RPMI7951 (cell line): ENCODE measurements around the gene VSTM4. TPM values are rescaled to one million over a fixed set of nuclear protein-coding genes. Genes with fewer than 3 reads are reported as not detected.

ENCODE experiments used
- DNase-seq: peaks from one replicate; pipeline ENCODE4 v3.0.0-alpha.2; 2012; ENCODE audit warnings: low read depth
- total RNA-seq: library from RNA; depleted of rRNA; stranded (reverse); fragments of >200 nt; shearing (Covaris generic); gene quantifications from 2 replicates; pipeline ENCODE4 v1.2.3, GENCODE V29; 2014

Gene VSTM4
- total RNA-seq, 1 experiment from 2014 or later: 0.12 TPM

DNA sequence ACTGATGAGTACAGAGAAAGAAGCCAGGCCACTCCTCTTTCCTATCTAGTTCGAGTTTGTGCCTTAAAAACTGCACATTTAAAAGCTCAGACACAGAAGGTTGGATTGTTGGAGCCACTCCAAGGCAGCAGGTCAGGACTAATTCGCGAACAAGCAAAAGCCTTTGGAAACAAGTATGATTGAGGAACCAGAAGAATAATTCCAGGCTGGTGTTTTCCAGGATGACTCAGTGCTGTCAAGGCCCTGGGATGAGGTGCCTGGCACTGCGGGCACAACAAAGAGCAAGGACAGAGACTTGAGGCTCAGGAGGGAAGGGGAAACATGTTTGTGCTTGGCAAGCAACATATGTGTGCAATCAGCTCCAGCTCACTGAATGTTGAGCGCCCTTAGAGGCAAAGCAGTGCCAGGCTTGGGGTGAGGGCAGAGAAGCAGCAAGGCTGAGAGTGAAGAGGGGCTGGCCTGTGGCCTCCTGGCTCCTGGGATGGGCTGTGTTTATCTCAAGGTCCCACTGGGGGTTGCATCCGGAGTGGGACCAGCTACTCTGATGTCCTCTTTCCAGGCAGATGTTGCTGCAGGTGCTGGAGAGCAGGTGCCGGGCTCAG lies 44.1 kb downstream of the VSTM4 start:
- peak; percentile 28 for DNase-seq

GRCh38 chr10:49070701-49071100 lies 44.6 kb downstream of the VSTM4 start:
- no peak for DNase-seq

DNA sequence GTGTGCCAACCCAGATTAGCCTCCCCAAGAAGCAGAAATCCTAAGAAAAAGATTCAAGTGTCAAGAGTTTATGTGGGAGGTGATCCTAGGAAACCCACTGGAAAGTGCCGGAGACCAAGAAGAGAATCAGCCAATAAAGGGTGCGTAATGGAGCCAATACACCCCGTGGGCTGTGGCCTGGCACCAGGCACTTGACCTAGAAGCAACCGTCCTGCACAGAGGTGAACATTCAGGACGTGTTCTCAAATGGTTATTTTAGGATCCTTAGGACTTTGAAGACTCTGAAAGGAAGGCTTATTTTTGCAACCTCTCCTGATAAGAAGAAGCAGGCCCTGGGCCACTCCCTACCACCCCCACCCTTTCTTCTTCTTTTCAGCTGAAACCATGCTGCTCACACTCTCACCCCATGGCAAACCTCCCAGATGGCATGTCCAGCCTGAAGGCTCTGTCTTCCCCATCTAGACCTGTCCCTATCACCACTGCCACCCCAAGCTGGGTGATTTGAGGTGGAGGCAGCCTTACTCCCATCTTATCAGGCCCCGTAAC lies 46.6 kb downstream of the VSTM4 start:
- no peak for DNase-seq

- DNase-seq: no peak
These were observed 47.1 kb downstream of the VSTM4 start for GRCh38 chr10:49068209-49068608.

DNA sequence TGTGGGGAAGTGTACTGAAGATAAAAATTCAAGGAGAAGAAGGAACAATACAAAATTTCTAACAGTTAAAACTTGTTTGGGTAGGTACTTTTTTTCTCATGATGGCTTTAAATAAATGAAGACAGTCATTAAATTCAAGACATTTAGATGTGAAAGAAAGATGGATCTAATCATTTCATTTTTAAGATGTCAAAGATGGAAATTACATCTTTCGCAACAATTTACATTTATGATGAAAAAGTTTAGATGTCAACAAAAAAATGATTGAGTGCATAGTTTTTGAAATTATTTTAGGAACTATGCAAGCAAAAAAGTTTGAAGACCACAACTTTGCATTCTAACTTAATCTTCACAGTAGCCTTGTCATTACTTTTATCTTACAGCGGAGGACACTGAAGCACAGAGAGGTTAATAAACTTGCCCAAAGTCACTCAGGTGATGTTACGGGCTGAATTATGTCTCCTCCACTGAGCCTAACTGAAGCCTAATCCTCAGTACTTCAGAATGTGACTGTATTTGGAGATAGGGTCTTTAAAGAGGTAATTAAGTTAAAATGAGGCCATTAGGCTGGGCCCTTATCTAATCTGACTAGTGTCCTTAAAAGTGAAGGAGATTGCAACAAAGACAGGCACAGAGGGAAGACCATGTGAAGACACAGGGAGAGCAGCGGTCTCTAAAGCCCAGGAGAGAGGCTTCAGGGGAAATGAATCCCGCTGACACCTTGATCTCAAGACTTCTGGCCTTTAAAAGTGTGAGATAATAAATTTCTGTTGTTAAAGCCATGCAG lies 48.2 kb downstream of the VSTM4 start:
- no peak for DNase-seq

DNA sequence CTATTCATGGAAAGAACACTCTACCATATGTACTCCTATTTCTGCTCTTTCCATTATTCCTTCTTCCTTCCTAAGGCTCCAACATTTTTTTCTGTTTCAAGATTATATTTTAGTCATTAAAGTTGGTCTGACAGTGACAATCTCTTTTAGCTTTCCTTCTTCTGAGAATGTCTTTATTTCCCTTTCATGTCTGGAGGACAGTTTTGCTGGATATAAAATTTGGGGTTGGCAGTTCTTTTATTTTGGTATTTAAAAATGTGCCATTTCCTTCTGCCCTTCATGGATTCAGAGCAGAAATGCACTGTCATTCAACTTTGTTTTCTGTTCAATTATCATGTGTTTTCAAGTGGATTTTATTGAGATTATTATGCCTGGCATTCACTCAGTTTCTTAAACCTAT lies 53.1 kb downstream of the VSTM4 start:
- no peak for DNase-seq

DNA sequence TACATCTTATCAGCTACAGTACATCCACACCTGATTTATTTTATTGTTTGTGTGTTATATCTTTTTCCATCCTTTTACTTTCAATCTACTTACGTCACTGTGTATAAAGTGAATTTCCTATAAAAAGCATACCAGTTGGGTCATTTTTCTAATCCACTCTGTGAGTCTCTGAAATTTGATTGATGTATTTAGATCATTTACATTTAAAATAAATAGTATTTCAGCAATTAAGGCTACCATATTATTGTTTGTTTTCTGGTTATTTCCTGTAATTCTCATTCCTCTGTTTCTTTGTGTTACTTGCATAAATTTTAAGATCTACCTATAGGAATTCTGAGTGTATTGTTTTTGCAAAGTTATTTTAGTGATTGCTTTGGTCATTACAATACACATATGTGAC lies 53.7 kb downstream of the VSTM4 start:
- DNase-seq: no peak

GRCh38 chr10:49058463-49059255 lies 56.7 kb downstream of the VSTM4 start:
- DNase-seq: peak; percentile 73

GRCh38 chr10:49057231-49057880 lies 58.0 kb downstream of the VSTM4 start:
- no peak for DNase-seq

DNA sequence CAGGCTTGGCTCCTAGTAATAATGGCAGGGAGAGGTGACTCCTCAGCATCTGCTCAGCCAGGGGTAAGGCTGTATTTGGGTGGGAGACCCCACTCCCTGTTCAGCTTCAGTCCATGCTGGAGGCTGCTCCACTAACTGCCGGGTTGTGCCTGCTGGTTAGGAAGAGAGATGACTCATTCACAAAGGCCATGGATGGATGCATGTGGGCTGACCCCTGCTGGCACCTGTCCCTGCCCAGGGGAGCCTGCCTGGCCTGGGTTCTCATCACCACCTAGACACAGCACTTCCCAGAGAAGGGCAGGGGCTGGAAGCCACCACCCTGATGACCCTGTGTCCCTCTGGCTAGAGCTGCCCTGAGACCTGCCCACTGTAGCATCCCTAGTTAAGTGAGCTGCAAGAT lies 59.0 kb downstream of the VSTM4 start:
- peak; percentile 59 for DNase-seq

DNA sequence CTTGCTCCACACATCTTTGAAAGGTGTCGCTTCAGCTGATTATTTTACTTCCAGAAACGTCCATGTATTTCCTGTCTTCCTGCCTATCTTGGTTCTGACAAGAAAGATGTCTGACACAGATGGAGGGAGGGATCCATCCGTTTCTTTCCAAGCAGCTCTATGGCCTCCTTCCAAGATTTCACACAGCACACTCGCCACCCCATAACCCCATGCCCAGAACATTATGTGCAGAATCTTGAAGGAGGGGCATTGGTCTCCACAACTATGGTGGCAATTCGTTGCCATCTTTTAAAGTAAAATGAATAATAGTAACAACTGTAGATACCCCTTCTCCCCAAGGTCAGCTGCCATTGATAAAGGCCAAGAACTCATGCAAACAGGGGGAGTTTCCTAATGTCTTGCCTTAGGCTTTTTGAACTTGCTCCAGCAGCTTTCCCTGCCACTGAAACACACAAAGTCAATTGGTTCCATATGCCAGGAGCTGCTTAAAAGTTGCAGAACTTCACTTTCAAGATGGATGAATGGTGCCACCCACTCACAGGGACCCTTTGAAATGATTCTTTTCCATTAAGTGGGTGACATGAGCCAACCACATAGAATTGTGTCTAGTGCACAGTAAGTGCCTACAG lies 60.0 kb downstream of the VSTM4 start:
- DNase-seq: peak; percentile 79

DNA sequence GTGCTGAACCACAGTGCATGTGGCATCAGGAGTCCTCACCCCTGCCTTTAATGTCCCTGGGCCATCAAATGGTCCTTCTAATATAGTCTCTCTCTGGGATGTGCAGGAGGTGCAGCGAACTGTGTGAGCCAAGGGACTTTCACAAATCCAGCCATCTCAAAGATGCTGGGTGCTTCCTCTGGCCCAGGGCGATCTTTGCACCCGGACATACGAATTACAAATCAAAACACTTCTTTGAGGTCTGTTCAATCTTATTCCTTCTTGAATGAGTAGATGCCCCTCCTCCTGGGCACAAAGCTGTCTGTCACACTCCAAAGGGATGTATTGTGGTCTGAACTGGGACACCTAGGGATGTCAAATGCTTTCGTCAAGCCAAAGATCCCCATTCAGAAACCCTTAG lies 60.6 kb downstream of the VSTM4 start:
- peak; percentile 2 for DNase-seq

GRCh38 chr10:49053998-49054692 lies 61.2 kb downstream of the VSTM4 start:
- no peak for DNase-seq

DNA sequence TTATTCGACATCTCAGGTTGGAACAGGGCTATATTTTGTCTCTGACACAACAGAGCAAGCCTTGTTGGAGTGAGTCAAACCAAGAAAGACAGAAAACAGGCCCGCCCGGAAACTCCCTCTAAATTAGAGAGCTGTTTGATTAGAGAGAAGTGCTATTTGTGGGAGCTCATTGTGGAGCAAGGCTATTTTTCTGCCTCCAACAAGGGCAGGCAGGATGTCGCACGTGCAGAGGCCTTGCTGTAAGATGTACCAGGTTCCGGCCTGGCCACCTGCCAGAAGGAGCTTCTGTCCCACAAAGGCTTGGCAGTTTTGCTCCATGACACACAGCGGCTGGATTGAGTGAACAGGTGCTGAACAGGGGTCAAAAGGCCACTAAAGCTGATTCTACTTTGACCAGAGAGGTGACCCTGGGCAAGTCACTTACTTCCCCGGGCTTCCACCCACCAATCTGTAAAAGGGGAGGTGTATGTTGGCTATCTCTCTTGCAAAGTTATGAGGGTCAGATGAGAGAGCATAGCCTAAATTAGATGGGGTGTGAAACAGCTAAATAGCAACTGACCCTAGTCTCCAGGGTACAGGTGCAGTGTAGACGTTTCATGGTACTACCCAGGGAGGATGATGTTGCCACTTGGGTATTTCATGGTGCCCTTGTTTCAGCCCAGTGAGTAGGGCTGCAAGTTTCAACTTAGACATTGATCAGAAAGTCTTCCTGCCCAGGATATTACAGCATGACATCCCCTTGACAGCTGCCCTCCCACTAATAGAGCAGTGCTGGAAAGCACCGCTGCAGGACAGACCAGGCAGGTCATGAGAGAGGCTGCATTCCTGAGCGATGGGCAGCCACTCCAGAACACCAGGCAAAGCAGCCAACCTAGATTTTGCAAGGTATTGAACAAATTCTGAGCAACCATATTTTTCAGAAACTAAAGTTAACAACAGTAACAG lies 62.0 kb downstream of the VSTM4 start:
- peak; percentile 4 for DNase-seq

- no peak for DNase-seq
These were observed 63.3 kb downstream of the VSTM4 start for GRCh38 chr10:49052069-49052468.

DNA sequence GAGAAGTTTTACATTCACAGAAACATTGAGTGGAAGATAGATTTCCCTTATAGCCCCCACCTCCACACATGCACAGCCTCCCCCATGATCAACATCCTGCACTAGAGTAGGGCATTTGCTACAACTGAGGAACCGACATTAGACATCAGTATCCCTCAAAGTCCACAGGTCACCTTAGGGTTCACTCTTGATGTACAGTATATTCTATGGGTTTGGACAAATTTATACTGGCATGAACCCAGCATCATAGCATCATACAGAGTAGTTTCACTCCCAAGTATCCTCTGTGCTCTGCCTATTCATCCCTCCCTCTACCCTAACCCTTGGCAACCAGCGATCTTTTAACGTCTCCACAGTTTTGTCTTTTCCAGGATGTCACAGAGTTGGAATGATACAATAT lies 64.4 kb downstream of the VSTM4 start:
- no peak for DNase-seq

GRCh38 chr10:49050366-49050765 lies 65.0 kb downstream of the VSTM4 start:
- no peak for DNase-seq

- DNase-seq: no peak
These were observed 65.7 kb downstream of the VSTM4 start for GRCh38 chr10:49049660-49050059.

DNA sequence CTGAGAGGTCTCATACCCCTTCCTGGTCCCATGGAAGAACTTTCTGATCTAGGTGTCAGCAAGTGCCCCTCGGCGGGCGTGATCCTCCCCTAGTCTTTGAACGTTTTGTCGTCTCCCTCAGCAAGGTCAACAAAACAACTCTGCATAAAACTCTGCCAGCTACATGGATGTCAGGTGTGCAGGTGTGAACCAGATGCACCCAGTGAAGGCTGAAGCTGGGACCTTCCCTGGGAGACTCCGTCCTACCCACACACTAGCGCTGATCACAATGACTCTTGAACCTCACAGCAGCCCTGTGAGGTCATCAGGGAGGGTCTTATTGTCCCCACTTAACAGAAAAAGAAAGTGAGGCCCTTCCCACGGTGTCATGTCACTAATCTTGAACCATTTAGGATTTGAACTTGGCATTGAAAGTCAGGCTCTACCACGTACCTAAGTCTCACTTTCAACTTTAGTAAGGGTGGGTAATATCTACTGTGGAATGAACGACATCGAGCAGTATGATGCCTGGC lies 68.1 kb downstream of the VSTM4 start:
- DNase-seq: no peak
